HG03064 (cell line): ENCODE measurements around the gene FOXP2.

ENCODE experiments used
- ATAC-seq: cut with Tn5 transposase; IDR thresholded peaks from one replicate; pipeline ENCODE4 v1.9.1; 2021; ENCODE audit warnings: low read depth; ENCODE audit not compliant: unreplicated experiment

FOXP2 gene

DNA sequence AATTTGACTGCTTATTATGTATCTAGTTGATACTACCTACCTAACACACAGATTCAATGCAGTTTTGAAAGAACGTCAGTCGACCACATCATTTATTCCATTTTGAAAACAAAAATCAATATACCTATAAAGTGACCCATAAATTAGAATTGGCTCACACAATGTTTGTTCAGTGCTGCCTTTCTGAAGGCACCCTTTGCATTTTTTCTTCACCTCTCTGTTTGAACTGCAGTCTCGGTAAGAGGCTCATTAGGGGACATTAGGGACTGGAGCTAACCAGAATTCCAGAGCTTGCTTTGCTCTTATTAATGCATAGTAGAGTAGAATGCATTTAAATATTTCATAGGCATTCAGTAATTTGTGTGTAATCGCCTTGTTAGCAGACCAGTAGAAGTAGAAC lies 234.1 kb downstream of the FOXP2 start:
- no peak for ATAC-seq

GRCh38 chr7:114649689-114650088 lies 235.1 kb downstream of the FOXP2 start:
- no peak for ATAC-seq

GRCh38 chr7:114650491-114650890 lies 235.9 kb downstream of the FOXP2 start:
- ATAC-seq, result no peak

GRCh38 chr7:114652041-114652440 lies 237.4 kb downstream of the FOXP2 start:
- ATAC-seq, result no peak

DNA sequence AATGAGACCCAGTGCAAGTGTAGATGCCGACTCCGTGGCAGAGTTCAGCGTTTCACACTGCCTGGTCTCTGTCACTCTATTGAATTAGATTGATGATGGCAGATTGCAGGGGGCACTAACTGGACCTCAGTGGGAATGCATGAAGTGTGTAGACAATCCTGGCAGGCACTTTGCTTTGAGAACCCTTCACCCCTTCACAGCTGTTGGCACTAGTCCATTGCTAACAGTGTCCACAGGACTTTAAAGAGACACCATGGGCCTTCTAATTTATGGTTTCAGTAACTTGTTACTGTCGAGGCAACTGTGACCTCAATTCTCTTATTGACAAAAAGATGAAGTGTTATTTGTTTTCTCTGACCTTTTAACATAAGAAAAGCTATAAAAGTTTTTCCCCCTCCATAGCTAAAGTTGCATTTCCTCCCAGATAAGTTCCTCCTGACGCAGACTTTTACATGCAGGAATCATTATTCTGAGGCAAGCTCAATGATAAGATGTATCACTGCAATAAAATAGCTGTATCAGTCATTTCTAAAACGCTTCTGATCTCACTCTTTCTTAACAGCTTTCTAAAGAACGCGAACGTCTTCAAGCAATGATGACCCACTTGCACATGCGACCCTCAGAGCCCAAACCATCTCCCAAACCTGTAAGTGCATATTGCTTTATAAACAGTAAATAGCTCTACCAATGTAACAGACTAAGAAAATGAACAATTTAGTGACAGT lies 238.9 kb downstream of the FOXP2 start:
- no peak for ATAC-seq

- no peak for ATAC-seq
These were observed 241.9 kb downstream of the FOXP2 start for GRCh38 chr7:114656466-114656865.

- ATAC-seq, result no peak
These were observed 242.7 kb downstream of the FOXP2 start for GRCh38 chr7:114657279-114657678.

DNA sequence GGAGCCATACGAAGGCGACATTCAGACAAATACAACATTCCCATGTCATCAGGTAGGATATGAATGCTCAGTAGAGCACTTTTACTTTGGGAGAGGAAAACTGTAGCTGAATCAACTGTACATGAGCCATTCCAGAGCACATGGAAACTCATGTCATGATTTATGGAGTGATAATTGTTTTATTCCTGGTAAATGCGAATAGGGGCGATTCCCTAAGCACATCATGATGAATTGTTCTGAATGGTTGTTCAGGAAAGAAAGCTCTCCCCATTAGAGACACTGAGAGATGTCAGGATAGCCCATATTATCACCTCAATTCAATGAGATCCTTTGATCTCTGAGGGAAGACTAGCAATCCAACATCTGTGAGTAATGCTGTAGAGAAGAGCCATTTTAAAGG lies 243.6 kb downstream of the FOXP2 start:
- ATAC-seq, result no peak

- no peak for ATAC-seq
These were observed 245.0 kb downstream of the FOXP2 start for GRCh38 chr7:114659409-114660125.

DNA sequence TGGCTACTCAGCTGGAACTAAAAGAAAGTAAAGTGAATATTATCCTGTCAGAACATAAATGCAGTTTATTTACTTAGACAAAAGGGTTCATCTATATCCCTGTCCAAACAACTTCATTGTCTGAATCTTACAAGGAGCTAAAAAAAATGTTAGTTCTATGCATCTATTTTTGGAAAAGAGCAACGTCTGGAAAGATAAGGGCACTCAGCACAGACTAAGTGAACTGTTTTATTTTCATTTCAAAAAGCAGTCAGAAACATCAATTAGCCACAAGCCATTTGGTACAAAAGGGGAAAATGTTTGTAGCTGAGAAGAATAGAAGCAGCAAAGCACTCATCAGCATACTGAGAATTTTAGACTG lies 245.5 kb downstream of the FOXP2 start:
- ATAC-seq, result no peak

- no peak for ATAC-seq
These were observed 246.1 kb downstream of the FOXP2 start for GRCh38 chr7:114660753-114661152.

DNA sequence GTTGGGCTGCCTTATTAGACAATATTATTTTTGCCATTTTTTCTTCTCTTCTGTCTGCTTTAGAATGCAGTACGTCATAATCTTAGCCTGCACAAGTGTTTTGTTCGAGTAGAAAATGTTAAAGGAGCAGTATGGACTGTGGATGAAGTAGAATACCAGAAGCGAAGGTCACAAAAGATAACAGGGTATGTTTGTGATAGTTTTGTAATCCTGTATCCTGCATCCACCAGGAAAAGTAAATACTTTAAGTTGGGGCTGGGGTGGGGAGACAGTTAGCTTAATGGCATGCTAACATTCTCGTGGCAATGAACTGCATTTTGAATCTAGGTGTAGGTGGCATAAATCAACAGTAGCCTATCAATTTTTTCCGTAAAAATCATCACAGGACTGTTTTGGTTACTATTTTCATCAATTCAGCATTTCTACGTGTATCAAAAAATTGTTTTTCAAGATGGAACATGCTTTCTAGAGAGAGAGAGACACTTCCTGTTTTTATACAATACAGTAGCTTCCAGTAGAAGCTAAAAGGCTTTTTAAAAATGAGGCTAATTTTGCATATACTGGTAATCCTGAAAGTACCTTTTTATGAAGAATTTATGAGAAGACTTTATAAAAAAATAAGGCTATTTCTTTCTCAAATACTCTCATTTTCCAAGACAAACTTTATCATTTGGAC lies 247.5 kb downstream of the FOXP2 start:
- no peak for ATAC-seq

GRCh38 chr7:114663502-114663901 lies 248.9 kb downstream of the FOXP2 start:
- no peak for ATAC-seq

GRCh38 chr7:114670676-114671075 lies 256.1 kb downstream of the FOXP2 start:
- ATAC-seq, result no peak

DNA sequence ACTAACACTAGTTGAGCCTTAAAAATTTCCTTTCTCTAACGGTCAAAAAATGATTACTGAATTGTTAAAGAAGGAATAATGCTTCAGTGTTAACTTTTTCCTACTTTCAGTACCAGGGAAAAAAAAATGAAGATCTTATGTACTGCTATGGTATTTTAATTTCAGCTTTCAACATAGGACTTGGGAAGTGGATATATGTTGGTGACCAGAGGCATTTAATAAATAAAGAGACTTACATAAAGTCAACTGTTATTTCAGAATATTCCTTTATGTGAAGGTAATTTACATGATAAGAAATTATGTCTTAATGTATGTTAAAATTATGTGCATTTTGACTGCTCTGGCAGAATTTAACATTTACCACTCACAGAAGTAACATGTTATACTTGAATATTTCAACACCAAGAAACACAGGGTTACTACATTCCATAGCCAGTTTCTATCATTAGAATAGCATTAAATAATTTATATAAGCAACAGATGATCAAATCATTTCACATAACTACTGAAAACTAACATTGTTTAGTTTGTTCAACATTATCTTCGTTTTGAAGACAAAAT lies 257.0 kb downstream of the FOXP2 start:
- no peak for ATAC-seq

DNA sequence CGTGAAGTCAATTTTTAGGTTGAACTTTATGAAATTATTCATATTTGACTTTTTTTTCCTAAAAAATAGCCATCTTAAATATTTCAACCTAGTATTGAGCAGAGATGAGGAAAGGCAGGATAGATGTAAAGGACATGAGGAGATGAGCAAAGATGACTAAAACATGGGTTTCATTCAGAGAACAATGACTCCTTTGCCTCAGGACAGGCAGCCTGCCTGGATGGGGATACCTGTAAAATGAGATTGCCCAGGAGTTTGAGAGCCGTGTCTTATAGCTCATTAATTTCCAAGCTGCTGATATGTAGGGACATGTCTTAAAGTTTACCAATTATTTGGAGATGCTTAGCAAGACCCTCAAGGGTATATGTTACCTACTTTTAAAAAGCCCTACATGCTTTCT lies 263.5 kb downstream of the FOXP2 start:
- no peak for ATAC-seq

DNA sequence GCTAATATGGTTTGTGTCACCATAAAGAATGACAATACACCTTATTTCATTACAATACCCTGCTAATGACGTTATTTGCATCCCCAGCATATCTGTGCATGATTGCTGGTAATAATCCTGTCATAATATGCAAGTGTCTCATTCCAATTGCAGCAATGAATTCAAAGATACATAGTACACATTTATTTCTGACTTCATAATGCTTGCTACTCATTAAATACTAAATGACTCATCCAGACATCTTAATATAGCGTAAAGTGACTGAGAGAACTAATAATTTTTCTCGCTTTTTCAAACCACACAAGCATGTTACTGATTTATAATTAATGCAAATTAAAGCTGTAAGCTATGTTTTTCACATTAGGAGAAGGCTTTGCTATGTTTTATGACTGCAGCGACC lies 272.6 kb downstream of the FOXP2 start:
- ATAC-seq, result no peak

- no peak for ATAC-seq
These were observed 273.9 kb downstream of the FOXP2 start for GRCh38 chr7:114688443-114689055.

GRCh38 chr7:114689406-114689805 lies 274.8 kb downstream of the FOXP2 start:
- ATAC-seq, result no peak

DNA sequence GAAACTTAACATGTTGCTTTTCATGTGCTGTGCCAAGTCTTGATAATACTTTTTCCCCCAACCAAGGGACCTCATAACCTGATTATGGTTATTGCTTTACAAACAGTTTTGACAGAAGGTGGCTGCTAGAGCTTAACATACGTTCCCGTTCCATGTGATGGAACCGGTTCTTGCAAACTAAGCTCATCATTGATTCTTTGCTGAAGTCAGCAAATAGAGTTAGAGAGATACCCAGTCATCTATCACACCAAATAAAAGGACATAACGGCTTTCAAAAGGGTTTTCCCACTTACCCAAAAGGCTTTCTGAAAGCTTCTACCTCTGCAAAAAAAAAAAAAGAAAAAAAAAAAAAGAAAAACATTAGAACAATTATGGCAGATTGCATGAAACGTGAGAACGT lies 277.0 kb downstream of the FOXP2 start:
- ATAC-seq, result no peak

DNA sequence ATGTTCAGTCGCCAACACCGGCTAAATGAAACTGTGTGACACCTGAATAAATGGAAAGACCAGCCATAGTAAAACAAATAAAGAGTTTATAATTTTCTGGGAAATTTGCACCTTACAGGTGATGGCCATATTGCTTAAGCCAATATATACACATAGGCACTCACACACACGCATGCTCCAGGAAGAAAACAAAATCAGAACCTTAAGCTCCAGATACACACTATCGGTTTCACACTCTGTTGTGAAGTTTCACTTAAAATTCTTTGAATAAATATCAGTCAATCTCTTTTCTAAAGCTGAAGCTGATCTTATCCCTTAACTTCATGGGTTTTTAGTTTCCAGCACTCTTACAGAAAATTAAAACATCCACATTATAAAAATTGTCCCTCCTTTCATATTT lies 280.6 kb downstream of the FOXP2 start:
- no peak for ATAC-seq
